Activated naive CD4-positive, alpha-beta T cell treated with anti-CD3 and anti-CD28 coated beads, Interleukin-2, amount 50 U/mL, for 72 hours (primary cell): ENCODE measurements around the gene SLF1. TPM values are rescaled to one million over a fixed set of nuclear protein-coding genes. Genes with fewer than 3 reads are reported as not detected.

ENCODE experiments used
- ATAC-seq, 2 donors: fragments of 150-1000 bp; cut with Tn5 transposase; 2 replicates each; pipeline ENCODE4 v1.10.0; 2021; ENCODE audit warnings: mild to moderate bottlenecking in 2 of 2, moderate library complexity in 2 of 2
- DNase-seq, 2 donors: peaks; one replicate each; pipeline ENCODE4 v3.0.0; 2021 to 2022; ENCODE audit warnings: low spot score in 2 of 2
- H3K27ac Mint-ChIP-seq, 2 donors: one replicate each; pipeline ENCODE4 v1.8.0; 2022; ENCODE audit warnings: mild to moderate bottlenecking in 2 of 2, mixed read lengths in 2 of 2
- H3K36me3 Mint-ChIP-seq, 2 donors: one replicate each; pipeline ENCODE4 v1.8.0; 2022; ENCODE audit warnings: mixed read lengths in 2 of 2
- H3K9me3 Mint-ChIP-seq, 2 donors: one replicate each; pipeline ENCODE4 v1.8.0; 2022; ENCODE audit warnings: mixed read lengths in 2 of 2
- total RNA-seq, 2 donors: library from RNA; stranded (reverse); gene quantifications; one replicate each; pipeline ENCODE4 v1.2.3, GENCODE V29; 2022

The SLF1 gene
- total RNA-seq, 2 donors from 2014 or later: 16.2 to 19.4 TPM

GRCh38 chr5:94744906-94745305 is 126.4 kb downstream of the SLF1 start:
- DNase-seq (no peak), ATAC-seq (no peak)
- no peaks in the 10 kb centered on the region for H3K9me3 Mint-ChIP-seq
- no peaks in the 10 kb centered on the region for H3K36me3 Mint-ChIP-seq
- H3K27ac Mint-ChIP-seq: no peak overlapping the region

GRCh38 chr5:94745786-94746730 is 127.6 kb downstream of the SLF1 start:
- ATAC-seq (no peak), DNase-seq (no peak)
- Mint-ChIP-seq H3K36me3 (no peaks in the 10 kb centered on the region), H3K9me3 (no peaks in the 10 kb centered on the region), H3K27ac (no peak overlapping the region)

- DNase-seq (no peak), ATAC-seq (no peak)
- no peaks in the 10 kb centered on the region for H3K9me3 Mint-ChIP-seq
- no peaks in the 10 kb centered on the region for H3K36me3 Mint-ChIP-seq
- no peak overlapping the region for H3K27ac Mint-ChIP-seq
Measured at GRCh38 chr5:94746731-94747124, 128.3 kb downstream of the SLF1 start.

Other genes starting within 250 kb of the SLF1 start
- gene KIAA0825, start 65 bp upstream of the SLF1 start, total RNA-seq: 1 to 10 TPM in 1 of 2 donors, under 1 TPM in 1; 0.16 to 1.2 TPM